Ovary (tissue), 9 donors: ENCODE results near the gene ADA. TPM values are rescaled to one million over a fixed set of nuclear protein-coding genes. Genes with fewer than 3 reads are reported as not detected.
"Not testable (repeated sequence)": the region's sequence is repeated elsewhere in the genome, so short reads cannot be mapped to it uniquely, and the experiment has no call there.

Source experiments
- DNase-seq, 5 donors: peaks; one replicate each; pipeline ENCODE4 v3.0.0-alpha.2; 2019 to 2020
- H3K27ac ChIP-seq, 2 donors: fragments of 200-600 bp; one replicate each; pipeline versions ENCODE4 v1.5.1 to v1.8.0; 2019 to 2022
- H3K27me3 ChIP-seq: fragments of 200-600 bp; one replicate; pipeline ENCODE4 v1.8.0; 2022
- H3K36me3 ChIP-seq: fragments of 200-600 bp; sonication (generic); one replicate; pipeline ENCODE4 v1.5.1; 2019
- H3K4me1 ChIP-seq: one replicate; pipeline ENCODE4 v1.8.1; 2013; ENCODE audit warnings: mild to moderate bottlenecking, moderate library complexity; ENCODE audit not compliant: insufficient read depth
- H3K4me3 ChIP-seq: fragments of 200-600 bp; sonication (generic); one replicate; pipeline ENCODE4 v1.5.1; 2017
- H3K9me3 ChIP-seq, 2 donors: fragments of 200-600 bp in 1 of 2; sonication (generic) in 1 of 2; one replicate each; pipeline versions ENCODE4 v1.5.1 to v1.8.1; 2013 to 2019; ENCODE audit warnings: mild to moderate bottlenecking in 1 of 2, moderate library complexity in 1 of 2
- EP300 ChIP-seq: sonication (generic); formaldehyde crosslinking; IDR thresholded peaks from one replicate; pipeline ENCODE4 v1.6.1; 2017; ENCODE audit warnings: antibody characterized with exemption
- POLR2A ChIP-seq: fragments of 450-650 bp; IDR thresholded peaks from one replicate; pipeline ENCODE4 v1.6.1; 2017; ENCODE audit warnings: antibody characterized with exemption, mild to moderate bottlenecking, moderate library complexity
- WGBS, 3 donors: extraction: QIAGEN DNeasy Blood & Tissue Kit in 1 of 3; methylation state at CpG; one replicate each; pipeline versions ENCODE4 v1.1.5 to v1.1.7; 2013 to 2017; 5-methylcytosine and 5-hydroxymethylcytosine counted together
- intact Hi-C, 4 donors: fragments of 100-400 bp; cut with DNase I; formaldehyde crosslinking; loops; one replicate each; pipeline versions ENCODE4 v1.11.0 to v1.15.1; 2022 to 2023
- polyA plus RNA-seq, 2 donors: library from polyadenylated mRNA; stranded (reverse); fragments of 200-250 nt in 1 of 2; fragments of 350-450 nt in 1 of 2; fragmentation: Illumina TruSeq in 1 of 2; extraction: RNeasy Lipid Tissue Mini Kit (QIAGEN cat#74804) in 1 of 2; gene quantifications; one replicate each; pipeline ENCODE4 v1.2.3, GENCODE V29; 2013 to 2014
- total RNA-seq, 7 donors: library from RNA; depleted of rRNA in 2 of 7; stranded (reverse); fragments of >200 nt in 2 of 7; fragmentation: NEBNext Ultra II Directional in 3 of 7; extraction: Animal tissue kit (Norgen Biotek cat#: 25700) in 3 of 7; gene quantifications; one replicate each; pipeline versions ENCODE4 v1.1.0 to v1.2.4, GENCODE V29; 2016 to 2023
- TF ChIP-seq, protein P1 (sequence below), 3 donors: fragments of 450-650 bp in 2 of 3; fragments of 200-600 bp in 1 of 3; IDR thresholded peaks; one replicate each; pipeline versions ENCODE4 v1.5.1 to v1.8.0; 2016 to 2022; ENCODE audit warnings: antibody characterized with exemption in 3 of 3, mild to moderate bottlenecking in 1 of 3
- donor health status: DM: no; HTN: no; CAD: no; lungs with moderate emphysema.
- donor health status: DM: no; HTN: no; CAD: no.
- donor health status: Bipolar disorder and iron deficiency.
- donor health status: DM: yes; HTN: yes; CAD: no.
- donor health status: DM: no; HTN: no; CAD: no.
- donor health status: DM: yes; HTN: yes; CAD: no.

The ADA gene
- total and polyA plus RNA-seq, 9 donors: 1.1 to 7.4 (median 3.2) TPM

DNA sequence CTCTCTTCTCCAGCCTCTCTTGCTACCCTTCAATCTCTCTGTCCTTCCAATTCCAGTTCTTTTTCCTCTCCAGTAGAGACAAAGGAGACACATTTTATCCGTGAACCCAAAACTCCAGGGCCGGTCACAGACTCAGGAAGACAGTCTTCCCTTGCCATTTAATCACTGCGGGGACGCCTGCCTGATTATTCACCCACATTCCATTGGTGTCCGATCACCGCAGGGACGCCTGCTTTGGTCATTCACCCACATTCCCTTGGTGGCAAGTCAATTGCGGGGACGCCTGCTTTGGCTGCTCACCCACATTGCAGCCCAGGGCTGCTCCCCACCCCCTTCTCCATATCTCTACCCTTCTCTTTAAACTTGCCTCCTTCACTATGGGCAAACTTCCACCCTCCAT, 19.4 kb upstream of the ADA start:
- H3K27me3 ChIP-seq, H3K4me3 ChIP-seq, intact Hi-C loops, H3K27ac ChIP-seq, H3K4me1 ChIP-seq, H3K36me3 ChIP-seq, H3K9me3 ChIP-seq, DNase-seq: not testable (repeated sequence)
- WGBS, 3 donors: 82 to 93% (median 86%) methylated on average over 9 of the region's 9 CpGs

DNA sequence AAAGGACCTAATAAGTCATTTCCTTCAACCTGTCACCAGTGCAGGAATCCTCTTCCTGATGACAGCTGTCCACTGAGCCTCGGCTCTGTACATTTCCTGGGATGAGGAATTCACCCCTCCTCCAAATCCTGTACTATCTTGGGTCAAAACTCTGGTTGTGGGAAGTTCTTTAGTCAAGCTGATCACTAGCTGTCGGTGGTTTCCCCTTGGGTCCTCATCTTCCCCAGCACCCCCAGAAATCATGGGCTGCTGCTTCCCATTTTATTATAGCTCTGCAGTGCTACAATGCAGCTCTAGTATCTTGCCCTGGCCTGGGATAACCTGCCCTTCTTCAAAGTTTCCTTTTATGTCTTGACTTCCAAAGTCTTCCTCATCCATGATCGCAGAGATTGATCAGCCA, 14.6 kb upstream of the ADA start:
- intact Hi-C loops: no loop called here
- no peak overlapping the region for H3K4me3 ChIP-seq
- WGBS, 3 donors: 77 to 86% (median 79%) methylated on average over 3 of the region's 3 CpGs
- no peak for DNase-seq
- no peak overlapping the region for H3K27ac ChIP-seq
- TF ChIP-seq POLR2A: no peak
- TF ChIP-seq EP300: no peak
- TF ChIP-seq, protein P1, sequence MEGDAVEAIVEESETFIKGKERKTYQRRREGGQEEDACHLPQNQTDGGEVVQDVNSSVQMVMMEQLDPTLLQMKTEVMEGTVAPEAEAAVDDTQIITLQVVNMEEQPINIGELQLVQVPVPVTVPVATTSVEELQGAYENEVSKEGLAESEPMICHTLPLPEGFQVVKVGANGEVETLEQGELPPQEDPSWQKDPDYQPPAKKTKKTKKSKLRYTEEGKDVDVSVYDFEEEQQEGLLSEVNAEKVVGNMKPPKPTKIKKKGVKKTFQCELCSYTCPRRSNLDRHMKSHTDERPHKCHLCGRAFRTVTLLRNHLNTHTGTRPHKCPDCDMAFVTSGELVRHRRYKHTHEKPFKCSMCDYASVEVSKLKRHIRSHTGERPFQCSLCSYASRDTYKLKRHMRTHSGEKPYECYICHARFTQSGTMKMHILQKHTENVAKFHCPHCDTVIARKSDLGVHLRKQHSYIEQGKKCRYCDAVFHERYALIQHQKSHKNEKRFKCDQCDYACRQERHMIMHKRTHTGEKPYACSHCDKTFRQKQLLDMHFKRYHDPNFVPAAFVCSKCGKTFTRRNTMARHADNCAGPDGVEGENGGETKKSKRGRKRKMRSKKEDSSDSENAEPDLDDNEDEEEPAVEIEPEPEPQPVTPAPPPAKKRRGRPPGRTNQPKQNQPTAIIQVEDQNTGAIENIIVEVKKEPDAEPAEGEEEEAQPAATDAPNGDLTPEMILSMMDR (IDR thresholded peaks at IDR 0.05): no peak
- H3K36me3 ChIP-seq: no peaks in the 10 kb centered on the region
- H3K9me3 ChIP-seq: no peaks in the 10 kb centered on the region
- no peaks in the 10 kb centered on the region for H3K4me1 ChIP-seq
- no peaks in the 10 kb centered on the region for H3K27me3 ChIP-seq

DNA sequence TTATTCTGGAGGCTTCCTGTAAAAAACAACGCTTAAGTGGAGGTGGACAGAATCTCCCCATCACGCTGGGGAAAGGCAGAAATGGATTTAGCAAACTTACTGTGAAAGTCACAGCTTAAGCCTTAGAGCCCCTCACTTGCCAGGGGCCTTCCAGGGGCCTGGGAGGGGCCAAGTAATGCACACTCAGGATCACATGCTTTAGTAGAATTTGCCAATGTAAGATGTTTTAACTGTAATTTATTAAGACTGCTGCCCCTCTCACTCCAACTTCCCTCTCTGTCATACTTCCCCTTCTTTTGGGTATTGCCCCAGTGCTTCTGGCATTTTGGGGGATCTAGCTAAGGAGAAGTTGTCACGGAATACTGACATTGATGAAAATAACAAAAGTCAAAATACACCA, 12.6 kb upstream of the ADA start:
- intact Hi-C loops: no loop called here
- no peaks in the 10 kb centered on the region for H3K4me1 ChIP-seq
- H3K36me3 ChIP-seq: no peaks in the 10 kb centered on the region
- TF ChIP-seq POLR2A (no peak), EP300 (no peak)
- TF ChIP-seq, protein P1 (IDR thresholded peaks at IDR 0.05): no peak
- no peak for DNase-seq
- no peak overlapping the region for H3K27ac ChIP-seq
- no peaks in the 10 kb centered on the region for H3K9me3 ChIP-seq
- WGBS, 3 donors: 64 to 71% (median 68%) methylated on average over 3 of the region's 3 CpGs
- no peaks in the 10 kb centered on the region for H3K27me3 ChIP-seq
- no peak overlapping the region for H3K4me3 ChIP-seq

DNA sequence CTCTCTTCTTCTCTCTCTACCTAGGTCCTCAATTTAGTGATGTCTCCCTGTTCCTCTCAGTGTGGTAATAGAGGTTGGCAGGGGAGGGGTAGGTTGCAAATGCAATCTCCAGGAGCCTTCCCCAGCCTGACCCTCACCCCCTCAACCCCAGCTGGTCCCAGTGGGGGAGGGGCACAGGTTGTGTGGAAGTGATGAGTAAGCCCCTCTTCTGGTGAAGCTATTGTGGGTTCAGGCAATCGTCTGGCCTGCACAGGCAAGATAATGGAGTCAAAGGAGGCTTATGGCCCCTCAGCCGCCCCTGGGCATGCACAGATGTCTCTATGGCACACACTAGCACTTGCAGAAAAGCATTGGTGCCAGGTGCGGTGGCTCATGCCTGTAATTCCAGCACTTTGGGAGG, 10.8 kb upstream of the ADA start:
- Histone ChIP-seq H3K27me3 (no peaks in the 10 kb centered on the region), H3K27ac (no peak overlapping the region), H3K4me3 (no peak overlapping the region), H3K36me3 (no peaks in the 10 kb centered on the region), H3K4me1 (no peaks in the 10 kb centered on the region), H3K9me3 (no peaks in the 10 kb centered on the region)
- 48 to 74% (median 53%) methylated on average over 3 of the region's 3 CpGs for WGBS, 3 donors
- no peak for TF ChIP-seq POLR2A
- TF ChIP-seq EP300: no peak
- TF ChIP-seq, protein P1 (IDR thresholded peaks at IDR 0.05): no peak
- intact Hi-C loops: no loop called here
- no peak for DNase-seq

DNA sequence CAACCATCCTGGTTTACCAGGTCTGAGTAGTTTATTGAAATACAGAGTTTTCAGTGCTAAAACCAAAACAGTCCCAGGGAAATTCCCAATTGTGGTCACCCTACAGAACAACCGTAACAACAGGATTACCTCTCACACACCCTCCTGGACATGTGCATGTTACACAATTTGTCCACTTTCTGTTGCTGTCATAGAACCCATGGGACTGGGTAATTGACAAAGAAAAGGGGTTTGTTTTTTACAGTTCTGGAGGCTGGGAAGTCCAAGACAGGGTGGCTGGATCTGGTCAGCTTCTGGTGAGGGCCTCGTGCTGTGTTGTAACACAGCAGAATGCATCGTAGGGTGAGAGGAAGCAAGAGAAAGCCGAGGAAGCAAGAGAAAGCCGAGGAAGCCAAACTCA, 9.1 kb upstream of the ADA start:
- no peak for TF ChIP-seq EP300
- TF ChIP-seq POLR2A: no peak
- TF ChIP-seq, protein P1 (IDR thresholded peaks at IDR 0.05): no peak
- no peaks in the 10 kb centered on the region for H3K4me1 ChIP-seq
- no peak overlapping the region for H3K27ac ChIP-seq
- WGBS, 3 donors: 72 to 76% (median 76%) methylated on average over 5 of the region's 5 CpGs
- H3K36me3 ChIP-seq: no peaks in the 10 kb centered on the region
- H3K9me3 ChIP-seq: no peaks in the 10 kb centered on the region
- intact Hi-C loops: no loop called here
- DNase-seq: no peak
- H3K27me3 ChIP-seq: no peaks in the 10 kb centered on the region
- no peak overlapping the region for H3K4me3 ChIP-seq
